A673 (cell line): ENCODE results near the gene FHIT. TPM values are rescaled to one million over a fixed set of nuclear protein-coding genes. Genes with fewer than 3 reads are reported as not detected.

Experiments
- BruUV-seq: library from RNA; stranded (reverse); fragments of 400-500 nt; replicated peaks from 2 replicates; lab custom pipeline; 2021; lab: Mats Ljungman, UMichigan
- CTCF ChIA-PET: fragments of 300-600 bp; sonication (Branson Sonifier 250); formaldehyde crosslinking; loops from one replicate; lab custom pipeline; 2022; ENCODE audit warnings: antibody characterized with exemption; lab: Charles Lee
- POLR2A ChIA-PET: fragments of 300-600 bp; sonication (Branson Sonifier 250); formaldehyde crosslinking; loops from one replicate; lab custom pipeline; 2022; ENCODE audit warnings: antibody characterized with exemption; ENCODE audit not compliant: low non-redundant PET; lab: Charles Lee
- DNase-seq: peaks from one replicate; pipeline ENCODE4 v3.0.0-alpha.2; 2015; ENCODE audit warnings: low spot score
- H3K27ac ChIP-seq: fragments of 200-600 bp; sonication (generic); 2 replicates; pipeline ENCODE4 v1.5.1; 2016; ENCODE audit warnings: mixed run types, low read depth, mild to moderate bottlenecking, mixed read lengths, antibody characterized with exemption, low read length; ENCODE audit not compliant: poor library complexity, severe bottlenecking
- H3K27me3 ChIP-seq: fragments of 200-600 bp; sonication (generic); replicated peaks from 2 replicates; pipeline ENCODE4 v1.6.1; 2017; ENCODE audit warnings: mixed run types, low read depth, mild to moderate bottlenecking, mixed read lengths, antibody characterized with exemption, low read length; ENCODE audit not compliant: insufficient read depth, poor library complexity
- H3K36me3 ChIP-seq: fragments of 200-600 bp; sonication (generic); 2 replicates; pipeline ENCODE4 v1.6.1; 2016; ENCODE audit warnings: mixed run types, mild to moderate bottlenecking, mixed read lengths, antibody characterized with exemption, low read length; ENCODE audit not compliant: insufficient read depth, poor library complexity, severe bottlenecking
- H3K4me1 ChIP-seq: fragments of 200-600 bp; sonication (generic); 2 replicates; pipeline ENCODE4 v1.6.1; 2017; ENCODE audit warnings: mixed run types, mild to moderate bottlenecking, mixed read lengths, antibody characterized with exemption, low read length; ENCODE audit not compliant: insufficient read depth, poor library complexity, severe bottlenecking
- H3K4me3 ChIP-seq: fragments of 200-600 bp; sonication (generic); 2 replicates; pipeline ENCODE4 v1.5.1; 2016; ENCODE audit warnings: low read depth, mixed run types, mild to moderate bottlenecking, mixed read lengths, low read length; ENCODE audit not compliant: poor library complexity, severe bottlenecking
- H3K9me3 ChIP-seq: fragments of 200-600 bp; sonication (generic); 2 replicates; pipeline ENCODE4 v1.6.1; 2016; ENCODE audit warnings: mixed run types, low read depth, mild to moderate bottlenecking, mixed read lengths, antibody characterized with exemption, low read length; ENCODE audit not compliant: poor library complexity, severe bottlenecking
- CTCF ChIP-seq: fragments of 300-800, 200-600 bp; sonication (generic); conservative IDR thresholded peaks from 2 replicates; pipeline ENCODE4 v1.5.1; 2017; ENCODE audit warnings: low read depth, mild to moderate bottlenecking, antibody characterized with exemption, low read length, moderate library complexity, mixed read lengths
- EZH2 ChIP-seq: fragments of 200-600 bp; sonication (generic); IDR thresholded peaks from 2 replicates; pipeline ENCODE4 v1.6.1; 2017; ENCODE audit warnings: borderline replicate concordance, low read depth, mild to moderate bottlenecking, mixed read lengths, antibody characterized with exemption, low read length; ENCODE audit not compliant: poor library complexity, severe bottlenecking
- intact Hi-C: fragments of 100-400 bp; cut with micrococcal nuclease; formaldehyde crosslinking; loops from one replicate; pipeline ENCODE4 v1.10.0; 2022; ENCODE audit not compliant: unreplicated experiment
- total RNA-seq: library from RNA; stranded (reverse); gene quantifications from 2 replicates; pipeline ENCODE4 v1.2.3, GENCODE V29; 2021

The FHIT gene
- total RNA-seq, 1 experiment from 2014 or later = not detected

- POLR2A ChIA-PET = no interaction called here
- no peaks in the 10 kb centered on the region for H3K27me3 ChIP-seq
- BruUV-seq = no TSS peak
- no peak overlapping the region for H3K27ac ChIP-seq
- H3K9me3 ChIP-seq = no peaks in the 10 kb centered on the region
- H3K36me3 ChIP-seq = no peaks in the 10 kb centered on the region
- intact Hi-C loops = no loop called here
- CTCF ChIA-PET = no interaction called here
- no peak overlapping the region for H3K4me3 ChIP-seq
- TF ChIP-seq EZH2 (no peak), CTCF (no peak)
- no peaks in the 10 kb centered on the region for H3K4me1 ChIP-seq
- DNase-seq = no peak
Measured at GRCh38 chr3:59780209-59780608, 1471.0 kb downstream of the FHIT start.

GRCh38 chr3:59779260-59779659 is 1472.0 kb downstream of the FHIT start:
- Histone ChIP-seq H3K27ac (no peak overlapping the region), H3K4me3 (no peak overlapping the region), H3K4me1 (no peaks in the 10 kb centered on the region), H3K36me3 (no peaks in the 10 kb centered on the region), H3K27me3 (no peaks in the 10 kb centered on the region), H3K9me3 (no peaks in the 10 kb centered on the region)
- ChIA-PET CTCF (no interaction called here), POLR2A (no interaction called here)
- no peak for TF ChIP-seq CTCF
- no peak for TF ChIP-seq EZH2
- intact Hi-C loops = no loop called here
- BruUV-seq = no TSS peak
- no peak for DNase-seq

GRCh38 chr3:59777667-59778077 is 1473.6 kb downstream of the FHIT start:
- no peak overlapping the region for H3K4me3 ChIP-seq
- ChIA-PET POLR2A (no interaction called here), CTCF (no interaction called here)
- no peaks in the 10 kb centered on the region for H3K36me3 ChIP-seq
- H3K9me3 ChIP-seq = no peaks in the 10 kb centered on the region
- no TSS peak for BruUV-seq
- intact Hi-C loops = no loop called here
- H3K4me1 ChIP-seq = no peaks in the 10 kb centered on the region
- DNase-seq = no peak
- no peaks in the 10 kb centered on the region for H3K27me3 ChIP-seq
- H3K27ac ChIP-seq = no peak overlapping the region
- no peak for TF ChIP-seq EZH2
- TF ChIP-seq CTCF = no peak
